Stimulated activated CD8-positive, alpha-beta memory T cell treated with anti-CD3 and anti-CD28 coated beads, Interleukin-4, amount 100 ng/mL, for 48 hours (primary cell): ENCODE results near the gene ATG101.
"Not testable (repeated sequence)": the region's sequence is repeated elsewhere in the genome, so short reads cannot be mapped to it uniquely, and the experiment has no call there.

Experiments
- DNase-seq: peaks from one replicate; pipeline ENCODE4 v3.0.0-alpha.2; 2020

Gene ATG101

GRCh38 chr12:52080403-52081251 lies 10.8 kb downstream of the ATG101 start:
- no peak for DNase-seq

- no peak for DNase-seq
Measured at GRCh38 chr12:52081263-52081733, 11.5 kb downstream of the ATG101 start.

DNA sequence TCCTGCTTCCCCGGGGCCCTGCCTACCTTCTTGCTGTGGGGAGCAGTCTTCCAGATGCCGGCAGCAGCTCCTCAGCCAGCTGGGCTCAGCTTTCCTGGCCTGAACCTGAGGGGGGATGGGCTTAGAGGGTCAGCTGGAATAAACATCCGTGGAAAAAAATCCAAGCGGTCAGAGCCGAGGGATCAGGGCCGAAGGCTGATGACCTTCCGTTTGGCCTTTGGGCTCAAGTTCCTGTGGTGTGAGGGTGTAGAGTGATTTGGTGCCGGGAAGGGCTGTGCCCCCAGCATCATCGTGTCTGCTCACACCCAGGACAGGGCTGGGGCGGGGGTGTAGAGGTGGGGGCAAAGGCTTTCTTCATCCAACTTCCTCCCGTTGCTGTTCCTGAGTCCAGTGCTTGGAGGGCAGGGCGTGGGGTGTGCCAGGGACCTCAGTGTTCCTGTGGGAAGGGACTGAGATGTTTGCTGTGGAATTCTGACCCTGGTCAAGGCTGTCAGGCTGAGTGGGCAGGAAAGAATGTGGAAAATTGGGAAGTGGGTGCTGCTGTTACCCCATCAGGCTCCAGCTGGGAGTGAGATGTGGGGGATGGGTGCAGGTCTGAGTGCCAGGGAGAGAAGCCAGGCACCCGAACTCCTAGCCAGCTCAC lies 12.4 kb downstream of the ATG101 start:
- DNase-seq, result no peak

DNA sequence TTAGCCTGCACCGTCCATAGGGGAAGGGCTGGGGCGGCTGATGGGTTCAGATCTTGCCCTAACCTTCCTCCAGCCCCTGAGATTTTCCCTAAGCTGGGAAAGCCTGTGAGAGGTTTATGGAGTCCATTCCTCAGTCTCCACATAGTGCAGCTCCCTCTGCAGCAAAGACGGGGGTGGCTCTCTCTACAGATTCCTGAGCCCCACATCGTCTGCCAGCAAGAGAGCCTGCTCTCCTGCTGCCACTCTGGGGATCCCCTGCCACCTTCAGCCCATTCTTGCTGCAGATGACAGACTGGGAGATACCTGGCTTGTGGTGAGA lies 12.8 kb downstream of the ATG101 start:
- DNase-seq, result no peak

DNA sequence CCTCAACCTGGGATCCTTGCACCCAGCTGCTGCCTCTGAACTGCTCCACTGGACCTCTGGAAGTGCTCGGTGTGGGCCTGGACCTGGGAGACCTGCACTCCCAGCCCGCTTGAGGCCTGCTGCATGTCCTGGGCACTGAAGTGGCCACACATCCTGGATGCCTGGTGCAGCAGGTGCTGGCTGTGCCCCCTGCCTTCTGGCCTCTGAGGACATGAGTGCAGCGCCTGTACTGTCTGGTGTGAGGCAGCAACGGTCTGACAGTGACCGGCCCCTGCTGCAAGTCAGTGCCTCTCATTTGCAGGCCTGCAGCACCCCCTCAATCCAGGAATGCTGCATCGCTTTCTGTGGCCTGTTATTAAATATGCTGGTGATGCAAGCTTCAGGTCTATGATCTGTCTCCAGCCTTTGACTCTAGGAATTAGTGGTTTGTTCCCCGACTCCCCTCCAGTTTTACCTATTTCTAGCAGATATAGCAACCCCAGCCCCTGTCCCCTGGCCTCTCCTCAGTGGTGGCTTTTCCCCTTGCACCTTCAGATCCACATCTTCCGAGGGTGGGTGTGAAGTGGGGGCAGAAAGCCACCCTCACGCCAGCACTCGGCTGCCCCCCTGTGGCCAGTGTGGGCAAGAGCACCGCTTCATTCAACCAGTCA lies 13.3 kb downstream of the ATG101 start:
- DNase-seq, result peak; percentile 84

GRCh38 chr12:52083638-52083996 lies 13.8 kb downstream of the ATG101 start:
- no peak for DNase-seq

GRCh38 chr12:52084491-52085231 lies 14.9 kb downstream of the ATG101 start:
- DNase-seq, result no peak

- DNase-seq, result no peak
Measured at GRCh38 chr12:52085682-52086180, 16.0 kb downstream of the ATG101 start.

DNA sequence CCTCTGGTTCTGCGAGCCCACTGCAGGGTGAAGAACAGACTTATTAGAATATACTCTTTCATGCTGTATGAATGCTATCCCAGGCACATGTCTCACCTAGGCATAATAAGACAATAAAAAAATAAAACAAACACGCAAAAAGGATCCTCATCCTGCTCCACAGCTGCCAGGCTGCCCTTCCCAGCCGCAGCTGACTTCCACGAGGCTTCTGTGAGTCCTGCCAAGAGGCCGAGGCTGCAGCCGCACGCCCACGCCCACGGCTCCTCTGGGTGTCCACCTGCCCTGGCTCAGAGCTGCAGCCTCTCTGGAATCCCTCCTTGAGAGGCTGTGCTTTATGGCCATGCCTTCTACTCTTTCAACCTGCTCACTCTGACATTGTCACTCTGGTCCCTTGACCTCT lies 16.6 kb downstream of the ATG101 start:
- no peak for DNase-seq

GRCh38 chr12:52086944-52087835 lies 17.4 kb downstream of the ATG101 start:
- no peak for DNase-seq

- no peak for DNase-seq
Measured at GRCh38 chr12:52087961-52088820, 18.4 kb downstream of the ATG101 start.

DNA sequence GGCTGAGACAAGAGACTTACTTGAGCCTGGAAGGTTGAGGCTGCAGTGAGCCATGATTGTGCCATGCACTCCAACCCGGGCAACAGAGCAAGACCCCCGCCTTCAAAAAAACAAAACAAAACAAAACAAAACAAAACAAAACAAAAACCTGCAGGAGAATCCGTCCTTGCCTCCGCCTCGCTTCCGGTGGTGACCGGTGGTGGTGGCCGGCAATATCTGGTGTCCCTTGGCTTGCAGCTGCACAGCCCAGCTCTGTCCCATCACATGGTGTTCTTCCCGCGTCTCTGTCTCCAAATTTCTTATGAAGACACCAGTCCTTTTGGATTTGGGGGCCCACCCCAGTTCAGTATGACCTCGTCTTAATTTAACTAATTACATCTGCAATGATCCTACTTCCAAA lies 19.7 kb downstream of the ATG101 start:
- DNase-seq, result no peak

- no peak for DNase-seq
Measured at GRCh38 chr12:52090291-52090690, 20.5 kb downstream of the ATG101 start.

DNA sequence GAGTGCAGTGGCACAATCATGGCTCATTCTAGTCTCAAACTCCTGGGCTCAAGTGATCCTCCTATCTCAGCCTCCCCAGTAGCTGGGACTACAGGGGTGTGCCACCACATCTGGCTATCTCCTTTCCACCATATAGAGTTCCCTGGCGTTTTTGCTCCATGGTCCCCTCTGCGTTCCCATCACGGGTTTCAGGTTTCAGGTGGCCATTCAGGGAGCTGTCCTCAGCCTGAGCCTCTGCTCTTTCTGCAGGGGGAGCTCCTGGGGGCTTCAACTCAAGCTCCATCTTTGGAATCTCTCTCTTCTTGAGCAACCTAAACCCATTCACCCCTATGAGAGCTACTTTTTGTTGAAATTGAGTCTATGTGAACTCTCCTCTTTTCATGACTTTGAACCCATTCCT lies 21.3 kb downstream of the ATG101 start:
- DNase-seq, result no peak

GRCh38 chr12:52091869-52092268 lies 22.1 kb downstream of the ATG101 start:
- no peak for DNase-seq

DNA sequence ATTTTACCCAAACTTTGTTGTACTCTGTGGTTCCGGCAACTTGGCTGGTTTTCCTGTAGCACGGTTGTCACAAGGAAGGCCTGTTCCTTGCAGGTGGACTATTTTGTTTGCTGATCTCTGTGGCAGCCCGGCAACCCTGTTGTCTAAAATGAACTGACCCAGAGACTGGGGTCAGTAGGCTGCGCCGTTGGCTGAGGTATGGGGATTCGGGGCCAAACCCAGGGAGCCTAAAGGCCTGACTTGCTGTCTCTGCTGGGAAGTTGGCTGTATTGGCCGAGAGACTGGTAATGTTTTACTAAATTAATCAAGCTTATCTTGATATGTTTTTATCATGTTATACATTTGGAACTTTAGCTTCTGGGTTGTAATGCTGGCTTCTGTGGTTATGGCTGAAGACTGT lies 23.6 kb downstream of the ATG101 start:
- DNase-seq, result no peak

DNA sequence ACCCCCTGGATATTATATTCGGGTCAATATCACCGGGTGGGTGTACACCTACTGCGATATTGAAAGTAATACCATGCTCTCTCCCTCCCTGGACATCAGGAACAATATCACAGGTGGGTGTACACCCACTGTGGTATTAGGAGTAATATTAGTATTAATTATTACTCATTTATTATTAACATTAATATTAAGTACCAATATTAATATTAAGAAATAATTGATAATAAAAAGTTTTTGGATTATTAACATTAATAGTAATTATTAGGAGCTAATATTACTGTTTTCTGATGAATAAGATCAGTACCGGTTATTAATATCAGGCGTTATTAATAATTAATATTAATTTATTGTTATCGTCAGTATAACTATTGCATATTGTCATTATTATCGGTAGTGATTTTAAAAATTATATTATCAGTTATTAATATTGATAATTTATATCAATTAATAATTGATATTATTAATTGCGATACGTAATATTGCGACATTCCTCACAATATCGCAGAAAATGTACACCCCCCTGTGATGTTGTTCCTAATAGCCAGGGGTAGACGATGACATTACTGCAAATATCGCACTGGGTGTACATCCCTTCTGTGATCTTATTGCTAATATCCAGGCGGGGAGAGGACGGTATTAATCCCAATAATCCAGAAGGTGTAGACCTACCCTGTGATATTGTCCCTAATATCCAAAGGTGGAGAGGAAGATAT lies 26.7 kb downstream of the ATG101 start:
- DNase-seq, result no peak

DNA sequence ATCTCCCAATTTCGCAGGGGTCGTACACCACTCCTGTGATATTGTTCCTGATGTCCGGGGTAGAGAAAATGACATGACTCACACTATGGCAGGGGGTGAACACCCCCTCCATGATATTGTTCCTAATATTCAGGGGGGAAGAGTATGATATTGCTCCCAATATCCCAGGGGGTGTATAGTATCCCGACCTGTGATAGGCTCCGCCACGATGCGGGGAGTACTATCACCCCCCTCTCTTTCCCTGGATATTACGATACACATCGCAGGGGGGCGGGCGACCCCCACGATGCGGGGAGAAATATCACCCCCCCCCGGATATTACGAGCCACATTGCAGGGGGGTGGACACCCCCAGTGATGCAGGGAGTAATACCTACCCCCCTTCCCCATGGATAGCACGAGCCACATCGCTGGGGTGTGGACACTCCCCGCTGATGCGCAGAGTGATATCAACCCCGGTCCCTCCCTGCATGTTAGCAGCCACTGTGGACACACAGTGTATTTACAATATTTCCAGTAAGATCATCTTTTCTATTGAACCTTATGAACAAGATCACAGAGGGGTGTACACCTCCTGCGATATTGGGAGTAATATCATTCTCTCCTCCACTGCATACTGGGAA lies 27.4 kb downstream of the ATG101 start:
- DNase-seq, result no peak

DNA sequence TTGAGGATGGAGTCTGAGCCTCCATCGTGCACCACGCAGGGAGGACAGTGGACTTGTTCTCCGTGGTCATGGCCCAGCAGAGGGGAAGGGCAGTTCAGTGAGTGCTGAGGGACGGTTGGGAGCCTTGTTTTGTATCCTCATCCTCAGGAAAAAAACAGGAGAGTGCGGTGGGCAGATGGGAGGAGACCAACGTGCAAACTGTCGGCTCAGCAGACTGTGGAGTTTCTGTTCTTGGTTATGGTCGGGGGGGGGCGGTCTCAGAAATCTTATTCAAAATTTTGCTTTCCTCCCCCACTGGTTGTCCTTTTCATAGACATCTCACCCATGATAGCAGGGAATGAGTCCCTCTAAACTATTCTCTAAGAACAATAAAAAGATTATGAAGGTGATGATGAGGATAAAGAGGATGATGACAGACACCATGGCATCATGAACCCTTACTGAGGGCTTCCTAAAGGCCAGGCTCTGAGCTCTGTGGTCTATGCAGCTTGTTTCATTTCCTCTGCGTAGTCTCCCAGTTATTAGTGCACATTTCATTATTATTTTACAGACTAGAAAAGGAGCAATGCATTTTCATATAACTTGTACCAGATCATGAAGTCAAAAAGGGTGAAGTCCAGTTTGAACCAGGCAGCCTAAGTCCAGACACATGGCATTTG lies 34.8 kb downstream of the ATG101 start:
- not testable (repeated sequence) for DNase-seq
